Fibroblast of lung (primary cell): ENCODE measurements around the gene TMEM117. TPM values are rescaled to one million over a fixed set of nuclear protein-coding genes. Genes with fewer than 3 reads are reported as not detected.

Experiments
- DNase-seq, 2 donors: peaks; one replicate each; pipeline versions ENCODE4 v3.0.0 to v3.0.0-alpha.2; 2010; ENCODE audit warnings: low read depth in 2 of 2
- H2AFZ ChIP-seq: 2 replicates; pipeline ENCODE4 v1.5.1; 2012; ENCODE audit warnings: low read length, control low read depth, inconsistent platforms
- H3K27ac ChIP-seq: 2 replicates; pipeline ENCODE4 v1.5.1; 2011; ENCODE audit warnings: low read length, control low read depth; ENCODE audit not compliant: insufficient read depth
- H3K27me3 ChIP-seq: 2 replicates; pipeline ENCODE4 v1.5.1; 2011; ENCODE audit warnings: mild to moderate bottlenecking, low read length; ENCODE audit not compliant: control insufficient read depth, insufficient read depth
- H3K36me3 ChIP-seq: 2 replicates; pipeline ENCODE4 v1.5.1; 2011; ENCODE audit warnings: low read length; ENCODE audit not compliant: control insufficient read depth, insufficient read depth
- H3K4me1 ChIP-seq: 2 replicates; pipeline ENCODE4 v1.5.1; 2011; ENCODE audit warnings: low read length; ENCODE audit not compliant: control insufficient read depth, insufficient read depth; ENCODE audit errors: extremely low read depth
- H3K4me2 ChIP-seq: 2 replicates; pipeline ENCODE4 v1.5.1; 2011; ENCODE audit warnings: low read length, control low read depth; ENCODE audit not compliant: insufficient read depth; ENCODE audit errors: extremely low read depth
- H3K4me3 ChIP-seq, 4 experiments: fragments of 200-600 bp in 1 of 4; sonication (generic) in 1 of 4; replicated peaks in 1 of 4; 2 replicates each; pipeline ENCODE4 v1.5.1; 2011 to 2016; ENCODE audit warnings: low read length in 4 of 4, low read depth in 3 of 4, mild to moderate bottlenecking in 3 of 4, control low read depth in 2 of 4, inconsistent platforms in 1 of 4, mixed read lengths in 1 of 4; ENCODE audit not compliant: insufficient read depth in 1 of 4; ENCODE audit errors: control extremely low read depth in 1 of 4
- H3K79me2 ChIP-seq: 2 replicates; pipeline ENCODE4 v1.5.1; 2012; ENCODE audit warnings: mild to moderate bottlenecking, low read length, inconsistent platforms; ENCODE audit not compliant: control insufficient read depth, insufficient read depth
- H3K9ac ChIP-seq: 2 replicates; pipeline ENCODE4 v1.5.1; 2011; ENCODE audit warnings: mild to moderate bottlenecking, low read length, control low read depth; ENCODE audit not compliant: insufficient read depth
- H3K9me3 ChIP-seq: 2 replicates; pipeline ENCODE4 v1.5.1; 2012; ENCODE audit warnings: low read depth, low read length; ENCODE audit not compliant: control insufficient read depth, insufficient read depth
- H4K20me1 ChIP-seq: 2 replicates; pipeline ENCODE4 v1.5.1; 2011; ENCODE audit warnings: low read length; ENCODE audit not compliant: control insufficient read depth, insufficient read depth; ENCODE audit errors: extremely low read depth
- EZH2 ChIP-seq: IDR thresholded peaks from 2 replicates; pipeline ENCODE4 v1.5.1; 2012; ENCODE audit warnings: low read length, control low read depth, mild to moderate bottlenecking; ENCODE audit errors: missing control alignments
- polyA plus RNA-seq, 2 donors: library from polyadenylated mRNA; depleted of rRNA in 1 of 2; stranded (reverse) in 1 of 2; unstranded in 1 of 2; fragments of >200 nt; gene quantifications; 2 replicates each; pipeline ENCODE4 v1.2.1, GENCODE V29; 2011 to 2012; ENCODE audit warnings: missing spikeins in 1 of 2
- total RNA-seq: library from RNA; depleted of rRNA; stranded (reverse); fragments of >200 nt; gene quantifications from 2 replicates; pipeline ENCODE4 v1.2.1, GENCODE V29; 2014
- TF ChIP-seq, protein P1 (sequence below), 2 donors: IDR thresholded peaks in 1 of 2; conservative IDR thresholded peaks in 1 of 2; 1 replicate in 1 of 2; 2 replicates in 1 of 2; pipeline ENCODE4 v1.5.1; 2011 to 2012; ENCODE audit warnings: low read length in 2 of 2, control low read depth in 1 of 2, inconsistent platforms in 1 of 2, low read depth in 1 of 2, mild to moderate bottlenecking in 1 of 2

TMEM117 gene
- total and polyA plus RNA-seq, 2 donors (not counting 1 experiment from before 2014, with no cell fraction given) = 7.6 to 7.8 TPM

DNA sequence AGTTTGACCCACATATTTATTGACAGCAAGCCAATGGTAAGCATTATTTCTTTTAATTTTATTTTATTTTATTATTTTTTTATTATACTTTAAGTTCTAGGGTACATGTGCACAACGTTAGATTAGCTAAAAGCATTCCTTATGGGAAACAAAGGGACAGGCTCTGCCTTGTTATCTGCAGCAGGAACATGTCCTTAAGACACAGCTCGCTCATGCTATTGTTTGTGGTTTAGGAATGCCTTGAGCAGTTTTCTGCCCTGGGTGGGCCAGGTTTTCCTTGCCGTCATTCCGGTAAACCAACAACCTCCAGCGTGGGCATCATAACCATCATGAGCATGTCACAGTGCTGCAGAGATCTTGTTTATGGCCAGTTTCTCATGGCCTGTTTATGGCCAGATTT, 370.2 kb downstream of the TMEM117 start:
- H3K9ac ChIP-seq = no peak overlapping the region
- H3K4me3 ChIP-seq = no peak overlapping the region

DNA sequence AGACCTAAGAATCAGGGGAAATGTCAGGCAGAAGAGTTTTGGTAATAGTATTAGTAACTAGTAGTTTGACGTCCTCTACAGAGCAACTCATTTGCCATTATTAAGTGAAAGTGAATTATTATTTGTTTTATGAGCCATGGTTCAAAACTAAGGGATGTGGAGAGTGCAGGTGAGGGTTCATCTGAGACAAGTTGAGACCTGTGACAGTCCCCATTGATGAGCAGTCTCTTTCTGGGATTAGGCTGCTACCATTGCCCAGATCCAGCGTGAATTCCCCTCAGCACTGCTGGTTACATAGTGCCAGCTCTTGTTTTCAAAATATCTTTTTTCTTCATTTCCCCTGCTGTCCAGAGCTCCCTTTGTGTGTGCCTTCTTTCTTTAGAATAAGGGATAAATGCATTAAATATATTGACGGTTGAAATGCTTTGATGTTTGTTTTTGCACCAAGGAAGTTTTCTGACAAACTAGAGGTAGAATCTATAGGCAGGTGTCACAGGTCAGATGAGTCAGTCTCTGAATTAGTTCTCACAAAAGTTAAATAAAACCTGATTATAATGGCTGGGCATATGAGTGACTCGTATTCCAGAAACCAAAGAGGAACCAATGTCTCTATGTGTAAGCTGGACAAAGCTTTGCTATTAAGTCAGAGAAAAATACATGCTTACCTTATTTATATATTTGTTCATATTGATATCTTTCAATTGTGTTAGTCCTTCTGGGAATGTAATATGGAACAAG, 381.4 kb downstream of the TMEM117 start:
- Histone ChIP-seq H3K4me1 (no peaks in the 10 kb centered on the region), H3K79me2 (no peaks in the 10 kb centered on the region), H2AFZ (no peak overlapping the region), H3K4me3 (no peak overlapping the region), H3K4me2 (no peak overlapping the region), H3K36me3 (no peaks in the 10 kb centered on the region), H3K9me3 (no peaks in the 10 kb centered on the region), H3K27me3 (no peaks in the 10 kb centered on the region), H3K9ac (no peak overlapping the region), H4K20me1 (no peaks in the 10 kb centered on the region), H3K27ac (no peak overlapping the region)
- DNase-seq = no peak
- TF ChIP-seq, protein P1, sequence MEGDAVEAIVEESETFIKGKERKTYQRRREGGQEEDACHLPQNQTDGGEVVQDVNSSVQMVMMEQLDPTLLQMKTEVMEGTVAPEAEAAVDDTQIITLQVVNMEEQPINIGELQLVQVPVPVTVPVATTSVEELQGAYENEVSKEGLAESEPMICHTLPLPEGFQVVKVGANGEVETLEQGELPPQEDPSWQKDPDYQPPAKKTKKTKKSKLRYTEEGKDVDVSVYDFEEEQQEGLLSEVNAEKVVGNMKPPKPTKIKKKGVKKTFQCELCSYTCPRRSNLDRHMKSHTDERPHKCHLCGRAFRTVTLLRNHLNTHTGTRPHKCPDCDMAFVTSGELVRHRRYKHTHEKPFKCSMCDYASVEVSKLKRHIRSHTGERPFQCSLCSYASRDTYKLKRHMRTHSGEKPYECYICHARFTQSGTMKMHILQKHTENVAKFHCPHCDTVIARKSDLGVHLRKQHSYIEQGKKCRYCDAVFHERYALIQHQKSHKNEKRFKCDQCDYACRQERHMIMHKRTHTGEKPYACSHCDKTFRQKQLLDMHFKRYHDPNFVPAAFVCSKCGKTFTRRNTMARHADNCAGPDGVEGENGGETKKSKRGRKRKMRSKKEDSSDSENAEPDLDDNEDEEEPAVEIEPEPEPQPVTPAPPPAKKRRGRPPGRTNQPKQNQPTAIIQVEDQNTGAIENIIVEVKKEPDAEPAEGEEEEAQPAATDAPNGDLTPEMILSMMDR (conservative IDR thresholded peaks at IDR 0.05 in 1 of 2, IDR thresholded peaks at IDR 0.05 in 1 of 2; ENCODE audit: low read depth in 1 of 2, low read length in 2 of 2) = no peak
- TF ChIP-seq EZH2 = no peak

More for the DNA sequence above, 370.2 kb downstream of the TMEM117 start:
- Histone ChIP-seq H3K27ac (no peak overlapping the region), H3K27me3 (no peaks in the 10 kb centered on the region), H2AFZ (no peak overlapping the region), H3K4me2 (no peak overlapping the region), H3K9me3 (no peaks in the 10 kb centered on the region), H3K36me3 (no peaks in the 10 kb centered on the region), H3K79me2 (no peaks in the 10 kb centered on the region), H3K4me1 (no peaks in the 10 kb centered on the region), H4K20me1 (no peaks in the 10 kb centered on the region)
- no peak for DNase-seq
- TF ChIP-seq, protein P1 (conservative IDR thresholded peaks at IDR 0.05 in 1 of 2, IDR thresholded peaks at IDR 0.05 in 1 of 2; ENCODE audit: low read depth in 1 of 2, low read length in 2 of 2) = no peak
- no peak for TF ChIP-seq EZH2

DNA sequence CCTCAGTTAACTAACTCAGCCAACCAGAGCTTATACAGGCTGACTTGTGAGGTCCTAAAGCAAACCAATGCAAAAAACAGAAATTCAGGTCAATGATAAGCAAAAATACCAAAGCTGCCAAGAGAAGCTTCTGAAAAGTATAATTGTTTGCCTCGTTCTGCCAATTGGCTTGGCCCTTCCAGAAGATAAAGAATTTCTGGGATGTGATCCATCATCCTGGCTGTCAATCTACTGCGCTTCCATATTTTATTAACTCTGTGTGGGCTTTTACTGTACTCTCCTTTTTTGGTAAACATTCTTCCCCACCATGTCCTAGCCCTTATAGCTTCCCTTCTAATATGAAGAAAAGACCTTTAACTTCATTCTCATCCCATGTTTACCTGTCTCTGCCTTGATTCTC, 387.9 kb downstream of the TMEM117 start:
- Histone ChIP-seq H4K20me1 (no peaks in the 10 kb centered on the region), H3K36me3 (no peaks in the 10 kb centered on the region), H3K9ac (no peak overlapping the region), H3K4me1 (no peaks in the 10 kb centered on the region), H3K79me2 (no peaks in the 10 kb centered on the region), H3K4me3 (no peak overlapping the region), H3K27me3 (no peaks in the 10 kb centered on the region), H3K27ac (no peak overlapping the region), H3K4me2 (no peak overlapping the region), H2AFZ (no peak overlapping the region), H3K9me3 (no peaks in the 10 kb centered on the region)
- no peak for TF ChIP-seq EZH2
- TF ChIP-seq, protein P1 (conservative IDR thresholded peaks at IDR 0.05 in 1 of 2, IDR thresholded peaks at IDR 0.05 in 1 of 2; ENCODE audit: low read depth in 1 of 2, low read length in 2 of 2) = no peak
- DNase-seq = no peak
